Neural progenitor cell (in vitro differentiated cells): ENCODE results near the gene NELFA.

ENCODE experiments used
- EZH2 ChIP-seq: fragments of 200-600 bp; sonication (generic); IDR thresholded peaks from 2 replicates; pipeline ENCODE4 v1.6.1; 2017; ENCODE audit warnings: antibody characterized with exemption, mild to moderate bottlenecking, moderate library complexity
- EZH2phosphoT487 ChIP-seq: fragments of 200-600 bp; sonication (generic); IDR thresholded peaks from 2 replicates; pipeline ENCODE4 v1.6.1; 2017; ENCODE audit warnings: antibody characterized with exemption
- TF ChIP-seq, protein P1 (sequence below): fragments of 200-600 bp; sonication (generic); IDR thresholded peaks from 2 replicates; pipeline ENCODE4 v1.5.1; 2017; ENCODE audit warnings: antibody characterized with exemption, mild to moderate bottlenecking

- TF ChIP-seq EZH2 (no peak), EZH2phosphoT487 (no peak)
- TF ChIP-seq, protein P1, sequence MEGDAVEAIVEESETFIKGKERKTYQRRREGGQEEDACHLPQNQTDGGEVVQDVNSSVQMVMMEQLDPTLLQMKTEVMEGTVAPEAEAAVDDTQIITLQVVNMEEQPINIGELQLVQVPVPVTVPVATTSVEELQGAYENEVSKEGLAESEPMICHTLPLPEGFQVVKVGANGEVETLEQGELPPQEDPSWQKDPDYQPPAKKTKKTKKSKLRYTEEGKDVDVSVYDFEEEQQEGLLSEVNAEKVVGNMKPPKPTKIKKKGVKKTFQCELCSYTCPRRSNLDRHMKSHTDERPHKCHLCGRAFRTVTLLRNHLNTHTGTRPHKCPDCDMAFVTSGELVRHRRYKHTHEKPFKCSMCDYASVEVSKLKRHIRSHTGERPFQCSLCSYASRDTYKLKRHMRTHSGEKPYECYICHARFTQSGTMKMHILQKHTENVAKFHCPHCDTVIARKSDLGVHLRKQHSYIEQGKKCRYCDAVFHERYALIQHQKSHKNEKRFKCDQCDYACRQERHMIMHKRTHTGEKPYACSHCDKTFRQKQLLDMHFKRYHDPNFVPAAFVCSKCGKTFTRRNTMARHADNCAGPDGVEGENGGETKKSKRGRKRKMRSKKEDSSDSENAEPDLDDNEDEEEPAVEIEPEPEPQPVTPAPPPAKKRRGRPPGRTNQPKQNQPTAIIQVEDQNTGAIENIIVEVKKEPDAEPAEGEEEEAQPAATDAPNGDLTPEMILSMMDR: no peak
Measured at GRCh38 chr4:1958276-1959103, 50.3 kb downstream of the NELFA start.
